ENCODE measurements around the gene LAYN.

Gene LAYN

GRCh38 chr11:111562692-111563389 is 22.3 kb downstream of the LAYN start:
- no peak for DNase-seq (ENCODE audit: low spot score)
- in situ Hi-C loops (cut with MboI; ENCODE audit: low sequenced_read_pairs, unreplicated experiment), result no loop called here
- TF ChIP-seq, protein P1, sequence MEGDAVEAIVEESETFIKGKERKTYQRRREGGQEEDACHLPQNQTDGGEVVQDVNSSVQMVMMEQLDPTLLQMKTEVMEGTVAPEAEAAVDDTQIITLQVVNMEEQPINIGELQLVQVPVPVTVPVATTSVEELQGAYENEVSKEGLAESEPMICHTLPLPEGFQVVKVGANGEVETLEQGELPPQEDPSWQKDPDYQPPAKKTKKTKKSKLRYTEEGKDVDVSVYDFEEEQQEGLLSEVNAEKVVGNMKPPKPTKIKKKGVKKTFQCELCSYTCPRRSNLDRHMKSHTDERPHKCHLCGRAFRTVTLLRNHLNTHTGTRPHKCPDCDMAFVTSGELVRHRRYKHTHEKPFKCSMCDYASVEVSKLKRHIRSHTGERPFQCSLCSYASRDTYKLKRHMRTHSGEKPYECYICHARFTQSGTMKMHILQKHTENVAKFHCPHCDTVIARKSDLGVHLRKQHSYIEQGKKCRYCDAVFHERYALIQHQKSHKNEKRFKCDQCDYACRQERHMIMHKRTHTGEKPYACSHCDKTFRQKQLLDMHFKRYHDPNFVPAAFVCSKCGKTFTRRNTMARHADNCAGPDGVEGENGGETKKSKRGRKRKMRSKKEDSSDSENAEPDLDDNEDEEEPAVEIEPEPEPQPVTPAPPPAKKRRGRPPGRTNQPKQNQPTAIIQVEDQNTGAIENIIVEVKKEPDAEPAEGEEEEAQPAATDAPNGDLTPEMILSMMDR (IDR thresholded peaks at IDR 0.05; ENCODE audit: borderline replicate concordance, control extremely low read depth, extremely low read depth, insufficient read depth, missing control alignments), result no peak

DNA sequence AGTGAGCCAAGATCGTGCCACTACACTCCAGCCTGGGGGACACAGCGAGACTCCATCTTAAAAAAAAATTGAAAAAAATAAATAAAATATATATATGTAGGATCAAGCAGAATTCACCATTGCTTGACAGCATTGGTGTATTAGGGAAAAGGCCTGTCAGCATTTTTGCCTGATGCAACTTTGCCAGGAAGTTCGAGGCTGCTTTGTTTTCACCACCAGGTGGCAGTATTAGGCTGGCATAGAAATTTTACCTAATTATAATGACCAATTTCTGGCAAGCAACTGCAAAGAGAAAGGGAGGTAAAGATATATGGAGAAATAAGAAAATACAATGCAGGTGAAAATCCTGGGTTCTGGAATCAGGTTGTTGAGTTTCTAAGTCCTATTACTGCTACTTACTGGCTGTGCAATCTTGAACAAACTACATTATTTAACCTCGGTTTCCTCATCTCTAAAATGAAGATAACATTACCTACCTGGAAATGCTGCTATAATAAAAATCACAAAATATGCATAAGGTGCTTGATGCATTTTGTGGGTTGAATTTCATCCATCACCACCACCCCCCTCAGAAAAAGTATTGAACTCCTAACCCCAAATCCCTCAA is 24.7 kb downstream of the LAYN start:
- TF ChIP-seq, protein P1 (IDR thresholded peaks at IDR 0.05; ENCODE audit: borderline replicate concordance, control extremely low read depth, extremely low read depth, insufficient read depth, missing control alignments), result peak; percentile 70
- in situ Hi-C loops (cut with MboI; ENCODE audit: low sequenced_read_pairs, unreplicated experiment), result no loop called here
- peak; percentile 64 for DNase-seq (ENCODE audit: low spot score)

- in situ Hi-C loops (cut with MboI; ENCODE audit: low sequenced_read_pairs, unreplicated experiment), result no loop called here
- DNase-seq (ENCODE audit: low spot score), result no peak
- TF ChIP-seq, protein P1 (IDR thresholded peaks at IDR 0.05; ENCODE audit: borderline replicate concordance, control extremely low read depth, extremely low read depth, insufficient read depth, missing control alignments), result no peak
Observed at GRCh38 chr11:111566324-111566723, 25.8 kb downstream of the LAYN start.

DNA sequence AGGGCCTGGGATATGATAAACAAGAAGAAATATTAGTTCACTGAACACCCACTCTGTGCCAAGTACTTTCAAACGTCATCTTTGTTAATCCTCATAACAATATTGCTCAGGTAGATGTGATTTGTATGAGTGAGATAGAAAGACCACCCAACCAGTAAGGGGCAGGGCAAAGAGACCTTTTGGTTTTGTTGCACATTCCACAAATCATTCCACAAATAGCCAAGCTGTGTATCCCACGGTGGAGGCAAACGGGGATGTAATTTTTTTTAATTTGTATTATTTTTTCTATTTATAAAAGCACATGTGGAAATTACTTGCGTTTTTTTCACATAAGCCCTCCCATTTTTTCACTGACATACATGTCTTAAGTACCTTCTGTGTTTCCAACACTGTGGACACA is 29.0 kb downstream of the LAYN start:
- DNase-seq (ENCODE audit: low spot score), result no peak
- in situ Hi-C loops (cut with MboI; ENCODE audit: low sequenced_read_pairs, unreplicated experiment), result no loop called here
- TF ChIP-seq, protein P1 (IDR thresholded peaks at IDR 0.05; ENCODE audit: borderline replicate concordance, control extremely low read depth, extremely low read depth, insufficient read depth, missing control alignments), result no peak

DNA sequence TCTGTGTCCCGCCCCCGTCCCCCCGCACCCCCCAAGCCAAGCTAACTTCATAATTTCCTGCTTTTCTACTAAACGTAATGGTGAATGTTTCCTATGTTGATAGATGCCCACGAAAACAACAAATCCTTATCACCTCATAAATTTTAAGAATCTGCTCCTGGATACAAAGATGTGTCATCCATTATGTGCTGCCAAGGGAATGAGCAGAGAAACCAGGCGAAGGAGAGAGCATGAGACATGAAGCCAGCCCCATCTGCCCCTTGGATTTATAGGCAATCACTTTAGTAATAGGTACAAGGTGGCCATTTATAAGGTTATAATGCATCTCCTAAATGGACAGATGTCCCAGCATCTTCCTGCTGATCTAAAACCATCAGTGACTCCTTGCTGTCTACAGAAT is 30.3 kb downstream of the LAYN start:
- TF ChIP-seq, protein P1 (IDR thresholded peaks at IDR 0.05; ENCODE audit: borderline replicate concordance, control extremely low read depth, extremely low read depth, insufficient read depth, missing control alignments), result no peak
- DNase-seq (ENCODE audit: low spot score), result no peak
- in situ Hi-C loops (cut with MboI; ENCODE audit: low sequenced_read_pairs, unreplicated experiment), result no loop called here

GRCh38 chr11:111571829-111572501 is 31.4 kb downstream of the LAYN start:
- TF ChIP-seq, protein P1 (IDR thresholded peaks at IDR 0.05; ENCODE audit: borderline replicate concordance, control extremely low read depth, extremely low read depth, insufficient read depth, missing control alignments), result no peak
- in situ Hi-C loops (cut with MboI; ENCODE audit: low sequenced_read_pairs, unreplicated experiment), result no loop called here
- no peak for DNase-seq (ENCODE audit: low spot score)
